K562 (cell line): Measurements from ENCODE around the gene ACER3. TPM values are rescaled to one million over a fixed set of nuclear protein-coding genes. Genes with fewer than 3 reads are reported as not detected.

Experiments
- ATAC-seq: fragments of 200-7000 bp; cut with Tn5 transposase; 3 replicates; pipeline ENCODE4 v1.9.1; 2020; ENCODE audit warnings: moderate library complexity
- BruUV-seq: library from RNA; stranded (reverse); fragments of 400-500 nt; replicated peaks from 2 replicates; lab custom pipeline; 2021; lab: Mats Ljungman, UMichigan
- CTCF ChIA-PET: fragments of 300-600 bp; formaldehyde crosslinking; extraction: SDS; loops from one replicate; lab custom pipeline; 2021; ENCODE audit warnings: low intra/inter-chr PET ratio; lab: Yijun Ruan, JAX
- POLR2A ChIA-PET: fragments of 300-600, 350-650 bp; sonication (Branson Sonifier 250); formaldehyde crosslinking; extraction: SDS; loops from one replicate; lab custom pipeline; 2021; ENCODE audit warnings: antibody characterized with exemption, inconsistent platforms; lab: Yijun Ruan, JAX
- DNase-seq, 4 experiments: peaks; one replicate each; pipeline versions ENCODE4 v3.0.0 to v3.0.0-alpha.2; 2011 to 2018; ENCODE audit warnings: low spot score in 3 of 4, mixed read lengths in 3 of 4; ENCODE audit errors: extremely low read depth in 1 of 4
- FAIRE-seq: peaks from 2 replicates; lab custom pipeline; 2011; peaks lifted over from hg19 to GRCh38; lab: Jason Lieb, UNC
- H2AFZ ChIP-seq: 2 replicates; pipeline ENCODE4 v1.6.0; 2011; ENCODE audit warnings: low read depth, low read length, control low read depth, inconsistent platforms
- H3K27ac ChIP-seq: fragments of 200-600 bp; 3 replicates; pipeline ENCODE4 v1.8.0; 2011; ENCODE audit warnings: low read depth, mild to moderate bottlenecking, control low read depth, inconsistent platforms, low read length, moderate library complexity, mixed read lengths; ENCODE audit errors: extremely low read depth
- H3K27me3 ChIP-seq, 2 experiments: fragments of 300-600 bp in 1 of 2; 2 replicates in 1 of 2; 3 replicates in 1 of 2; pipeline versions ENCODE4 v1.6.0 to v1.8.0; 2011; ENCODE audit warnings: inconsistent platforms in 2 of 2, low read length in 2 of 2, mild to moderate bottlenecking in 1 of 2, mixed read lengths in 1 of 2, moderate library complexity in 1 of 2; ENCODE audit not compliant: control insufficient read depth in 2 of 2, insufficient read depth in 2 of 2
- H3K36me3 ChIP-seq: fragments of 300-600 bp; 3 replicates; pipeline ENCODE4 v1.8.0; 2011; ENCODE audit warnings: mild to moderate bottlenecking, low read length, inconsistent platforms; ENCODE audit not compliant: control insufficient read depth, insufficient read depth
- H3K4me1 ChIP-seq, 2 experiments: fragments of 200-600 bp in 1 of 2; replicated peaks in 1 of 2; 2 replicates in 1 of 2; 3 replicates in 1 of 2; pipeline versions ENCODE4 v1.5.1 to v1.8.0; 2011; ENCODE audit warnings: inconsistent platforms in 2 of 2, low read length in 2 of 2, mild to moderate bottlenecking in 1 of 2, mixed read lengths in 1 of 2, moderate library complexity in 1 of 2; ENCODE audit not compliant: control insufficient read depth in 2 of 2, insufficient read depth in 2 of 2
- H3K4me2 ChIP-seq: 2 replicates; pipeline ENCODE4 v1.6.1; 2011; ENCODE audit warnings: low read length, control low read depth, inconsistent platforms, mixed read lengths; ENCODE audit not compliant: insufficient read depth
- H3K4me3 ChIP-seq: fragments of 200-600 bp; sonication (generic), shearing (Covaris generic); 2 replicates; pipeline ENCODE4 v1.5.1; 2016; ENCODE audit warnings: control low read depth, inconsistent platforms
- H3K79me2 ChIP-seq: fragments of 200-600 bp; 3 replicates; pipeline ENCODE4 v1.8.0; 2011; ENCODE audit warnings: low read length, inconsistent platforms; ENCODE audit not compliant: control insufficient read depth, insufficient read depth
- H3K9ac ChIP-seq, 2 experiments: 2 replicates each; pipeline versions ENCODE4 v1.6.0 to v1.6.1; 2011; ENCODE audit warnings: low read depth in 2 of 2, low read length in 2 of 2, control low read depth in 1 of 2, inconsistent platforms in 1 of 2, mild to moderate bottlenecking in 1 of 2, mixed read lengths in 1 of 2; ENCODE audit not compliant: insufficient read depth in 1 of 2
- H3K9me1 ChIP-seq: one replicate; pipeline ENCODE4 v1.6.0; 2011; ENCODE audit warnings: inconsistent platforms, mild to moderate bottlenecking, low read length, moderate library complexity; ENCODE audit not compliant: control insufficient read depth, insufficient read depth
- H3K9me3 ChIP-seq: replicated peaks from 2 replicates; pipeline ENCODE4 v1.5.1; 2011; ENCODE audit warnings: low read depth, low read length, inconsistent platforms; ENCODE audit not compliant: control insufficient read depth, insufficient read depth
- H4K20me1 ChIP-seq: replicated peaks from 2 replicates; pipeline ENCODE4 v1.6.1; 2011; ENCODE audit warnings: low read length, inconsistent platforms, mixed read lengths; ENCODE audit not compliant: control insufficient read depth, insufficient read depth
- NFXL1 ChIP-seq: fragments of 450-650 bp; formaldehyde crosslinking; IDR thresholded peaks from 2 replicates; pipeline ENCODE4 v1.4.0; 2021; ENCODE audit warnings: mild to moderate bottlenecking
- WGBS: fragments of 100-300 bp; shearing (Covaris generic); methylation state at CpG from one replicate; pipeline ENCODE4 v1.1.6; 2016; ENCODE audit warnings: low coverage, mixed read lengths; ENCODE audit not compliant: insufficient coverage; ENCODE audit errors: missing lambda C conversion rate; 5-methylcytosine and 5-hydroxymethylcytosine counted together
- in situ Hi-C: fragments of 300-500 bp; cut with MboI; formaldehyde crosslinking; loops from 4 replicates; pipeline ENCODE4 v1.15.0; 2018; ENCODE audit warnings: inconsistent platforms, mixed read lengths
- intact Hi-C: fragments of 100-400 bp; cut with micrococcal nuclease; formaldehyde crosslinking; loops from 2 replicates; pipeline ENCODE4 v1.14.2; 2022
- polyA plus RNA-seq, 8 experiments: library from polyadenylated mRNA; depleted of rRNA in 4 of 8; stranded (reverse) in 5 of 8; unstranded in 3 of 8; fragments of >200 nt; fragmentation: Nextera tagmentation in 2 of 8; fragmentation: Illumina TruSeq in 1 of 8; extraction: Ambion mirVana in 2 of 8; extraction: Trizol in 1 of 8; gene quantifications; 2 replicates each; pipeline versions ENCODE4 v1.2.1 to v1.2.3, GENCODE V29; 2011 to 2014; ENCODE audit warnings: inconsistent platforms in 1 of 8, missing spikeins in 1 of 8
- total RNA-seq, 7 experiments: library from RNA; depleted of rRNA in 6 of 7; stranded (reverse); fragments of >200 nt in 6 of 7; fragmentation: Illumina TruSeq in 2 of 7; extraction: Trizol in 2 of 7; gene quantifications; 2 replicates each; pipeline versions ENCODE4 v1.2.1 to v1.2.3, GENCODE V29; 2011 to 2021; ENCODE audit warnings: low replicate concordance in 1 of 7
- TF ChIP-seq, protein P1 (sequence below): sonication (generic); formaldehyde crosslinking; IDR thresholded peaks from 2 replicates; pipeline ENCODE4 v1.8.1; 2023; ENCODE audit warnings: mild to moderate bottlenecking, missing genetic modification reagents
- TF ChIP-seq, protein P2 (sequence below): fragments of 250-450 bp; sonication (Bioruptor Pico); IDR thresholded peaks from 2 replicates; pipeline ENCODE4 v1.9.0; 2021; ENCODE audit warnings: mild to moderate bottlenecking, inconsistent platforms

ACER3 gene
- total and polyA plus RNA-seq, 9 of the 15 experiments (the other 6 are each of a cell fraction or from before 2014, with no cell fraction given): 2.0 to 23.8 (median 9.5) TPM

DNA sequence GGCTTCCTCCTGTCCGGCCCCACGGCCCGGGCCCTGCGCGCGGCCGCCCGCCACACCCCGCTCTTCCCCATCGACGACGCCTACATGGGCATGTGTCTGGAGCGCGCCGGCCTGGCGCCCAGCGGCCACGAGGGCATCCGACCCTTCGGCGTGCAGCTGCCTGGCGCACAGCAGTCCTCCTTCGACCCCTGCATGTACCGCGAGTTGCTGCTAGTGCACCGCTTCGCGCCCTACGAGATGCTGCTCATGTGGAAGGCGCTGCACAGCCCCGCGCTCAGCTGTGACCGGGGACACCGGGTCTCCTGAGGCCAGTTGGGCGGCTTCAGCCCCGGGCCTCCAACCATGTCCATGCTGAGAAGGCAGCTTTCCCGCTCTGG lies 179.7 kb downstream of the ACER3 start:
- no peak overlapping the region for H3K4me2 ChIP-seq
- no peaks in the 10 kb centered on the region; a peak in 1 of 5 replicates for H3K27me3 ChIP-seq
- DNase-seq (no peak), FAIRE-seq (no peak), ATAC-seq (no peak)
- H3K36me3 ChIP-seq: no peaks in the 10 kb centered on the region
- no peak overlapping the region for H2AFZ ChIP-seq
- H3K9me3 ChIP-seq: 0 out of 2 replicates have a peak, but pooled peaks cover 1% of the 10 kb centered on the region
- in situ Hi-C loops: loop anchor here (10.0 kb wide), 2 partner anchors 144 to 316 kb away; no protein-coding TSS in a partner anchor
- no peaks in the 10 kb centered on the region for H3K9me1 ChIP-seq
- no peaks in the 10 kb centered on the region for H4K20me1 ChIP-seq
- no TSS peak for BruUV-seq
- TF ChIP-seq, protein P1, sequence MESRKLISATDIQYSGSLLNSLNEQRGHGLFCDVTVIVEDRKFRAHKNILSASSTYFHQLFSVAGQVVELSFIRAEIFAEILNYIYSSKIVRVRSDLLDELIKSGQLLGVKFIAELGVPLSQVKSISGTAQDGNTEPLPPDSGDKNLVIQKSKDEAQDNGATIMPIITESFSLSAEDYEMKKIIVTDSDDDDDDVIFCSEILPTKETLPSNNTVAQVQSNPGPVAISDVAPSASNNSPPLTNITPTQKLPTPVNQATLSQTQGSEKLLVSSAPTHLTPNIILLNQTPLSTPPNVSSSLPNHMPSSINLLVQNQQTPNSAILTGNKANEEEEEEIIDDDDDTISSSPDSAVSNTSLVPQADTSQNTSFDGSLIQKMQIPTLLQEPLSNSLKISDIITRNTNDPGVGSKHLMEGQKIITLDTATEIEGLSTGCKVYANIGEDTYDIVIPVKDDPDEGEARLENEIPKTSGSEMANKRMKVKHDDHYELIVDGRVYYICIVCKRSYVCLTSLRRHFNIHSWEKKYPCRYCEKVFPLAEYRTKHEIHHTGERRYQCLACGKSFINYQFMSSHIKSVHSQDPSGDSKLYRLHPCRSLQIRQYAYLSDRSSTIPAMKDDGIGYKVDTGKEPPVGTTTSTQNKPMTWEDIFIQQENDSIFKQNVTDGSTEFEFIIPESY (CRISPR knock-in tag): peak; percentile 88; the same call in 1 of the 2 replicates
- no peak for TF ChIP-seq NFXL1 (CRISPR knock-in tag)
- TF ChIP-seq, protein P2, sequence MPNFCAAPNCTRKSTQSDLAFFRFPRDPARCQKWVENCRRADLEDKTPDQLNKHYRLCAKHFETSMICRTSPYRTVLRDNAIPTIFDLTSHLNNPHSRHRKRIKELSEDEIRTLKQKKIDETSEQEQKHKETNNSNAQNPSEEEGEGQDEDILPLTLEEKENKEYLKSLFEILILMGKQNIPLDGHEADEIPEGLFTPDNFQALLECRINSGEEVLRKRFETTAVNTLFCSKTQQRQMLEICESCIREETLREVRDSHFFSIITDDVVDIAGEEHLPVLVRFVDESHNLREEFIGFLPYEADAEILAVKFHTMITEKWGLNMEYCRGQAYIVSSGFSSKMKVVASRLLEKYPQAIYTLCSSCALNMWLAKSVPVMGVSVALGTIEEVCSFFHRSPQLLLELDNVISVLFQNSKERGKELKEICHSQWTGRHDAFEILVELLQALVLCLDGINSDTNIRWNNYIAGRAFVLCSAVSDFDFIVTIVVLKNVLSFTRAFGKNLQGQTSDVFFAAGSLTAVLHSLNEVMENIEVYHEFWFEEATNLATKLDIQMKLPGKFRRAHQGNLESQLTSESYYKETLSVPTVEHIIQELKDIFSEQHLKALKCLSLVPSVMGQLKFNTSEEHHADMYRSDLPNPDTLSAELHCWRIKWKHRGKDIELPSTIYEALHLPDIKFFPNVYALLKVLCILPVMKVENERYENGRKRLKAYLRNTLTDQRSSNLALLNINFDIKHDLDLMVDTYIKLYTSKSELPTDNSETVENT: no peak
- no peaks in the 10 kb centered on the region for H3K79me2 ChIP-seq
- no peak overlapping the region for H3K4me3 ChIP-seq
- H3K9ac ChIP-seq: no peak overlapping the region
- 91% methylated on average over 13 of the region's 37 CpGs for WGBS
- intact Hi-C loops: no loop called here
- POLR2A ChIA-PET: no interaction called here
- CTCF ChIA-PET: no interaction called here
- H3K4me1 ChIP-seq: peaks cover 0 to 7% of the 10 kb centered on the region in 2 experiments; a peak in 3 of 5 replicates
- H3K27ac ChIP-seq: no peak overlapping the region
